ELF-1 (cell line): Measurements from ENCODE around the gene TMBIM1.

Source experiments
- DNase-seq: peaks from one replicate; pipeline ENCODE4 v3.0.0-alpha.2; 2016; ENCODE audit warnings: low read depth, low spot score

Gene TMBIM1

GRCh38 chr2:218272531-218273212 lies 19.6 kb downstream of the TMBIM1 start:
- DNase-seq: peak; percentile 94

DNA sequence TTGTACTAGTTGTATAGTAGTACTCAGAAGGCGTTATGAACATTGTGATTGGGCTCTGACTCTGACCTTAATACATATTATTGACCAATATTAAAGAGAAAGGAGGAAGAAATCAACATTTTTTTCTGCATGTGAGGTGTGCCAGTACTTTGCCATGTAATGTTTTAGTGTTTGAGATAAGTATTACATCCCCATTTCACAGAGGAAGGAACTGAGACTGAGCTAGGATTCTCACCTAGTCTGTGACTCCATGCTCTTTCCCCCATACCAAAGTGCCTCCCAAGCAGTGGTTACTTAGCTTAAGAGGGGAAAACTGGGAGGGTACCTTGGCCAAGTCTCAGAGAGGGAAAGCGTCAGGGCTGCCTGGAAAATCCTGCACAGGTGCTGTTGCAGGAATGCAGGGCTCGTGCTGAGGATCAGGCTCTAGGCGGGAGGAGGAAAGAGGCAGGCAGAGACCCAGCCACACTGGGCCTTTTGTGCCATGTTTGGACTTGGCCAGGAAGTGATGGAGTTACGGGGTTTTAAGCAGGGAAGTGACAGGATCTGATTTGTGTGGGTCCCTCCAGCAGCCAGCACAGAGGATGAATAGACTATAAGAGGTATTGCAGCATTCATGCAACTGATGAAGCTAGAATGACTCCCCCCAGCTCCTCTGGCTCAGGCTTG lies 20.3 kb downstream of the TMBIM1 start:
- DNase-seq: no peak

DNA sequence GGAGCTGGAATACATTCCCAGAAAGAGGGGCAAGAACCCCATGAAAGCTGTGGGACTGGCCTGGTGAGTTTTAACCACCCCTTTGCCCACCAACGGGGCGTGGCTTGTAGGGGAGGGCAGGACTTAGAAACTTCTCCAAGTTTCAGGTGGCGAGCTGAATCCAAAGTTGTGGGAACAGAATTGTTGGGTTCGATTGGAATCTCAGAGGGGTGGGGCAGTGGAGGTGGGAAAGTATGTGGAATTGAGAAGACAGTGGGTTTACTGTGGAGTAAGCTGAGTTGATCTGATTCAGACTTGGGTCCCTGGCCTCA lies 20.9 kb downstream of the TMBIM1 start:
- DNase-seq: no peak

- DNase-seq: peak; percentile 58
Measured at GRCh38 chr2:218270721-218271486, 21.4 kb downstream of the TMBIM1 start.

DNA sequence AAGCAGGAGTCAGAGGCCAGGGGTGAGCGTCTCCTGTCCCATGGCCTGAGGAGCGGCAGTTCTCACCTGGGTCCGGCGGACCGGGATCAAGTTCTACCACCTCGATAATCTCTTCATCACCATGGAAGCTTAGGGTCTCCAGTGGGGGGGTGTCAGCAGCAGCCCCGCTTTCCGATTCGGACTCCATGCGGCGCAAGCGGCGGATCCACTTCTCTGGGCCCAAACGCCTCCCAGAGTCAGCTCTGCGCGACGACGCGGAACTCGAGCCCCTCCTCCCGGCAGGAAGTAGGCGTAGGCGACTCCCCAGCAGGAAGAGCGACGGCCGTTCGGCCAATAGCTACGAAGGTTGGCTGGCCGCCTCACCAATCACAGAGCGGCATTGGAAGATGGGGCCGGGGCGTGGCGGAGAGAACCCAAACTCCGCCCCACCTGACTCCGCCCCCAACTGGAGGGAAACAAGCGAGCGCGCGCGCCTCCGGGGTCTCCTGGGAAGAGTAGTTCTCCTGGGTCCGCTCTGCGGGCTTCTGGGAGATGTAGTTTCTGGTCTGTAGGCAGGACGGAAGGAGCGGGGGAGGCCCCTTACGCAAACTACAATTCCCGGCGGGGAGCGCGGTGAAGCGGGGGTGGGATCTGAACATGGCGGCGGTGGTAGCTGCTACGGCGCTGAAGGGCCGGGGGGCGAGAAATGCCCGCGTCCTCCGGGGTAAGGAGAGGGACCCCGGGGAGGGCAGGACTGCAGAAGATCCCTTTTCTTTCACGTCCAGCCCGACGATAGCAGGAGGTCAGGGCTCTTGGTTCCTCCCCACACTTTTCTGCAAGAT lies 22.2 kb downstream of the TMBIM1 start, which contains the start of the genes AAMP and PNKD:
AAMP (minus strand) TSS at position 238 of the 821 bp plus-strand sequence; CDS start at position 187, 51 bp downstream.
PNKD (plus strand) TSS at position 620 of the 821 bp plus-strand sequence; CDS start at position 637, 17 bp downstream.
- DNase-seq: peak; percentile 100

GRCh38 chr2:218267259-218267658 lies 25.0 kb downstream of the TMBIM1 start:
- DNase-seq: no peak

DNA sequence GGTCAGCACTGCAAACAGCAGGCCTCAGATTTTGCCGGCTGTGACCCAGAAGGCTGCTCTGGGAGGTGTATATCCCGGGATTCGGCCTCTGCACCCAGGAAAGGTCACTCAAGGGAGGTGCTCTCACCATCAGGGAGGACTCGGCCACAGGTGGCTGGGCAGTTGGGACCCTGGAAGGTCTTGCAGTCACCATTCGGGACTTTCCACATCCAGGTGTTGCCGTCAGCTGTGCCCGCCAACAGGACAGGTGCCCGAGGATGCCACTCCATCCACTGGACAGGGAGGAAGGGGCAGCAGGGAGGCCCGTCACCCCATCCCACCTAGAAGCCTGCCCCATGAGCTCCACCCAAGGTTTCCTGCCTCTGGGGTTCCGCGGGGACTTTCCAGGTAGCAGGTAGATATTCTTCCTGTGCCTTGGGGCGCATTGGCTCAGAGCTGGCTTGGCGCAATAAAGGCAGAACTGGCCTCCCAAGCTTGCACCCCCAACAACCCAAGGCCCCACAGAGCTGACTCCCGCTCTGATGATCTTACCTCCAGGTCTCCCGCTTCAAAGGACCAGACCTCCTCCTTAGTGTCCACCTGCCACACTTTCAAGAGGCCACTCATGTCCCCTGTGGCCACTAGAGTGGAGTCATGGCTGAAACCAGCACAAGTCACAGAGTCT lies 25.9 kb downstream of the TMBIM1 start:
- DNase-seq: no peak

DNA sequence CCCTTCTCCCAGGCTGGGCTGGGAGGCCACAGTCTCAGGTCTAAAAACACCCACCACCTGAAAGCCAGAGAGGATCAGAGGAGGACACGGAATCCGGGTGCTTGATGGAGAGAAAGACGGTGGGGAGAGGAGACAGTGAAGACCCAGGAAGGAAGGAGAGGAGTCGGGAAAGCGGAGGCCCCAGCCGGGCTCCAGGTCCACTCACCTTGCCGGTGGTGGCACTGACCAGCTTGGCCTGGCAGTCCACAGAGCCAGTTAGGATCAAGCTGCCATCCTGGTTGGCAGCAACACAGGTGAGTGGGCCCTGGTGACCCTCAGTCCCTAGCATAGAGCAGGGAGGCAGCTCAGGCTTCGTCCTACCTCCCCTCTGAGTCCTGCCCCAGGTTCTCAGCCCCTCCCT lies 26.7 kb downstream of the TMBIM1 start:
- no peak for DNase-seq

DNA sequence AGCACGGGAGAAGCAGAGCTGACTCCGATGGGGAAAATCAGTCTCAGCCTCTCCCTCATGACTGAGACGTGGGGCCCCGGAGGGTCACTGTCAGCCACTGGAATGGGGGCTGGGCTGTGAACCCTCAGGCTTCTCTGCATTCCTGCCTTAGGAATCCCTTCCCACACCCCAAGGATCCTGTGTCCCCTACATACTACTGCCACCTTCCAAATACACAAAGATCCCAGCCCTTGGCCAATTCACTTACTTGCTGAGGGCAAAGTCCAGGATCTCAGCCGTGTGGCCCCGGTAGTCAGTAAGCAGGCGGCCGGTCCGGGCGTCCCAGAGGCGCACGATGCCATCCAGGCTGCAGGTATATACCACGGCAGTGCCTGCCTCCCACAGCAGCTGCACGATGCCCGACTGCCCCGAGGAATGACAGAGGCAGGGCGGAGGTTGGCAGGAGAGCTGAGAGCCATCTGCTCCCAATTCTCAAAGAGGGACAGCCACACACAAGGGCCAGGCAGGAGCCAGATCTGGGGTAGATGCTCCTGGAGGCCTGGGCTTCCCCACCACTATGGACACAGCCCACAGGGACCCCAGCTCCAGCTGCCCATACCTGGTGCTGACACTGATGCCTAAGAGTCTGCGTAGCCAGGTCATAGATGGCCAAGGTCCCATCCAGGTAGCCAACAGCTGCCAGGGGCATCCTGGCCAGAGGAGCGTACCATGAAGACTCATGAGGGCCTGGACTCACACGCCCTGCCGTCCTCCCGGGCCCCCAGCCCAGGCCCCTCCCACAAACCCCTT lies 27.3 kb downstream of the TMBIM1 start:
- no peak for DNase-seq

DNA sequence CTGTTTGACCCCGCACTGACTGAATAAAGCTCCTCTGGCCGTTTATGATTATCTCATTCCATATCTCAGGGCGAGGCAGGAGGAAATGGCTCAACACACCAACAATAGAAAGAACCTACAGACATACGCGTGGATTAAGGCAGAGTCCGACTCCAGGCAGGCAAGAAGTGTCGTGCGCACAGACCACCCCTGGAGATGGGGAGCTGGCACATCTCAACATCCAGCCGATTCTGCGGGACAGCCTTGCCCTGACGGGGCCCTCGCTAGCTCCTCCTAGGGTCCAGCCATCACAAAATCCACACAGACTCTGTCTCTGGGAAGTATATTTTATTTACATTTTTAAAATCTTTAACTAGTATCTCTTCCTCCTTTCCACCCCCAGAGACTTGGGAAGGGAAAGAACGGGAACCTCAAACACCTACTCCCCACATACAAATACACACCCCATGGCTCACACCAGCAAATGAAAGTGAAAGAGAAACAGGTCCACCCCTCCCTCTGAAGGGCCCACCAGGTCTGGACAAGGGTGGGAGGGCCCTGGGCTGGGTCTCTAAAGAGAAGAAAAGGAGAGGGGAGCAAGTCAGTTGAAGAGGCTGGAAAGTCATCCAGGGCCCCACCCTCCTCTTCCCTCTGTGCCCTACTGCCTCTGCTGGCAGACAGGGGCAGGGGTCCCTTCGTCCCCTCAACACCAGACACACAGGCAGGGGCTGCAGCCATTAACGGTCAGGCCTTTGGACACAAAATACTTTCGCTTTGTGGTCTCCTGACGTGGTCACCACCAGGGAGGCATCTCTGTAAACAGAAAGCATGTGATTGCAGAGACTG lies 28.3 kb downstream of the TMBIM1 start:
- no peak for DNase-seq

DNA sequence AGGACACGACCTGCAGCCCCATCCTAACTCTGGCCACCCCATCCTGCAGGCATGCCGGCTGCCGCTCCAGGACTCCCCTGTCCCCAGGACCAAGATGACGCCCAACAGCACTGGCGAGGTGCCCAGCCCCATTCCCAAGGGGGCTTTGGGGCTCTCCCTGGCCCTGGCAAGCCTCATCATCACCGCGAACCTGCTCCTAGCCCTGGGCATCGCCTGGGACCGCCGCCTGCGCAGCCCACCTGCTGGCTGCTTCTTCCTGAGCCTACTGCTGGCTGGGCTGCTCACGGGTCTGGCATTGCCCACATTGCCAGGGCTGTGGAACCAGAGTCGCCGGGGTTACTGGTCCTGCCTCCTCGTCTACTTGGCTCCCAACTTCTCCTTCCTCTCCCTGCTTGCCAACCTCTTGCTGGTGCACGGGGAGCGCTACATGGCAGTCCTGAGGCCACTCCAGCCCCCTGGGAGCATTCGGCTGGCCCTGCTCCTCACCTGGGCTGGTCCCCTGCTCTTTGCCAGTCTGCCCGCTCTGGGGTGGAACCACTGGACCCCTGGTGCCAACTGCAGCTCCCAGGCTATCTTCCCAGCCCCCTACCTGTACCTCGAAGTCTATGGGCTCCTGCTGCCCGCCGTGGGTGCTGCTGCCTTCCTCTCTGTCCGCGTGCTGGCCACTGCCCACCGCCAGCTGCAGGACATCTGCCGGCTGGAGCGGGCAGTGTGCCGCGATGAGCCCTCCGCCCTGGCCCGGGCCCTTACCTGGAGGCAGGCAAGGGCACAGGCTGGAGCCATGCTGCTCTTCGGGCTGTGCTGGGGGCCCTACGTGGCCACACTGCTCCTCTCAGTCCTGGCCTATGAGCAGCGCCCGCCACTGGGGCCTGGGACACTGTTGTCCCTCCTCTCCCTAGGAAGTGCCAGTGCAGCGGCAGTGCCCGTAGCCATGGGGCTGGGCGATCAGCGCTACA lies 29.4 kb downstream of the TMBIM1 start:
- no peak for DNase-seq

DNA sequence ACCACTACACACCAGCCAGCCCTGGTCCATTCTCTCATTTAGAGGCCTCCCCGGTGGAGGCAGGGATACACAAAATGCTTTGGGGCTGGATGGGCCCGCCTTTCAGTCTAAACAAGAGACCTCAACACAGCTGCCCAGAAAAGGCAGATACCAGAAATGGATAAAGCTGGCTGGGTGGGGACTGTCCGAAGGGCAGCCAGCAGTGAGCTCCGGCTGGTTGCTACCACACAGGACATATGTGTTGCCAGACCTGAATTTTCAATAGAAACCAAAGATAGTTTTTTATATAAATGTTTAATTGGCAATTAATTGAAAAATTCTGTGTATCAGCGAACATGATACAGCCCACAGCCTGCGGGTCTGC lies 30.1 kb downstream of the TMBIM1 start:
- no peak for DNase-seq

GRCh38 chr2:218261423-218262236 lies 30.7 kb downstream of the TMBIM1 start:
- DNase-seq: no peak

- DNase-seq: peak; percentile 71
Measured at GRCh38 chr2:218260742-218261422, 31.4 kb downstream of the TMBIM1 start, which contains the start of gene GPBAR1. Gene GPBAR1 (plus strand): TSS chr2:218261015. CDS start chr2:218262725, 1,710 bp downstream.

- DNase-seq: no peak
Measured at GRCh38 chr2:218260166-218260565, 32.1 kb downstream of the TMBIM1 start.

GRCh38 chr2:218259099-218259961 lies 33.0 kb downstream of the TMBIM1 start:
- DNase-seq: peak; percentile 92
